ENCODE results near the gene TMOD2.

GRCh38 chr15:51802593-51802992, 51.2 kb downstream of the TMOD2 start:
- TF ChIP-seq EZH2phosphoT487 (IDR thresholded peaks at IDR 0.05; ENCODE audit: insufficient read depth, low read depth) (no peak), EZH2 (IDR thresholded peaks at IDR 0.05; ENCODE audit: insufficient read depth, poor library complexity, severe bottlenecking) (no peak)
